ENCODE measurements around the gene CHN1.

GRCh38 chr2:174778085-174778981, 226.8 kb downstream of the CHN1 start:
- no peak for TF ChIP-seq BACH1 (IDR thresholded peaks at IDR 0.05; ENCODE audit: low read length)
- no peak for TF ChIP-seq TBP (IDR thresholded peaks at IDR 0.05; ENCODE audit: low read depth, low read length)
- TF ChIP-seq POLR2A (IDR thresholded peaks at IDR 0.05; ENCODE audit: control extremely low read depth in 1 of 2, low read depth in 2 of 2, low read length in 2 of 2): no peak
- TF ChIP-seq CTCF (IDR thresholded peaks at IDR 0.05; ENCODE audit: control extremely low read depth in 1 of 3, insufficient read depth in 1 of 3, low read depth in 1 of 3, low read length in 3 of 3): no peak
- no peak for TF ChIP-seq RNF2 (IDR thresholded peaks at IDR 0.05; ENCODE audit: borderline replicate concordance, low read depth, low read length, missing control alignments, poor library complexity, severe bottlenecking)
- no peak for TF ChIP-seq TCF12 (IDR thresholded peaks at IDR 0.05; ENCODE audit: low read depth, low read length)
- no peak for TF ChIP-seq CBX5 (IDR thresholded peaks at IDR 0.05; ENCODE audit: low read depth, low read length)

Measured in H1 (cell line).